AG09319 (cell line): ENCODE measurements around the gene DPP4.

Experiments
- DNase-seq: peaks from one replicate; pipeline ENCODE4 v3.0.0-alpha.2; 2010; ENCODE audit warnings: low read depth; ENCODE audit errors: extremely low read depth
- CTCF ChIP-seq: IDR thresholded peaks from 2 replicates; pipeline ENCODE4 v1.5.1; 2011; ENCODE audit warnings: low read depth, mild to moderate bottlenecking, inconsistent platforms, low read length, moderate library complexity

DPP4 gene

GRCh38 chr2:162065767-162066166 is 8.2 kb downstream of the DPP4 start:
- no peak for TF ChIP-seq CTCF
- no peak for DNase-seq

- no peak for DNase-seq
Observed at GRCh38 chr2:162063899-162064298, 10.1 kb downstream of the DPP4 start.

GRCh38 chr2:162063281-162063680 is 10.7 kb downstream of the DPP4 start:
- TF ChIP-seq CTCF = no peak
- DNase-seq = no peak

More at GRCh38 chr2:162063899-162064298, 10.1 kb downstream of the DPP4 start:
- TF ChIP-seq CTCF = no peak

- no peak for DNase-seq
- no peak for TF ChIP-seq CTCF
Observed at GRCh38 chr2:162062559-162062958, 11.5 kb downstream of the DPP4 start.

GRCh38 chr2:162061021-162061420 is 13.0 kb downstream of the DPP4 start:
- no peak for TF ChIP-seq CTCF
- no peak for DNase-seq

- no peak for TF ChIP-seq CTCF
- DNase-seq = no peak
Observed at GRCh38 chr2:162060532-162060931, 13.5 kb downstream of the DPP4 start.

- no peak for DNase-seq
- no peak for TF ChIP-seq CTCF
Observed at GRCh38 chr2:162058973-162059668, 14.9 kb downstream of the DPP4 start.
